A673 (cell line): ENCODE data around the gene MAT2A. TPM values are rescaled to one million over a fixed set of nuclear protein-coding genes. Genes with fewer than 3 reads are reported as not detected.
"Not testable (repeated sequence)": the region's sequence is repeated elsewhere in the genome, so short reads cannot be mapped to it uniquely, and the experiment has no call there.

ENCODE experiments used
- BruUV-seq: library from RNA; stranded (reverse); fragments of 400-500 nt; replicated peaks from 2 replicates; lab custom pipeline; 2021; lab: Mats Ljungman, UMichigan
- CTCF ChIA-PET: fragments of 300-600 bp; sonication (Branson Sonifier 250); formaldehyde crosslinking; loops from one replicate; lab custom pipeline; 2022; ENCODE audit warnings: antibody characterized with exemption; lab: Charles Lee
- POLR2A ChIA-PET: fragments of 300-600 bp; sonication (Branson Sonifier 250); formaldehyde crosslinking; loops from one replicate; lab custom pipeline; 2022; ENCODE audit warnings: antibody characterized with exemption; ENCODE audit not compliant: low non-redundant PET; lab: Charles Lee
- DNase-seq: peaks from one replicate; pipeline ENCODE4 v3.0.0-alpha.2; 2015; ENCODE audit warnings: low spot score
- H3K27ac ChIP-seq: fragments of 200-600 bp; sonication (generic); 2 replicates; pipeline ENCODE4 v1.5.1; 2016; ENCODE audit warnings: mixed run types, low read depth, mild to moderate bottlenecking, mixed read lengths, antibody characterized with exemption, low read length; ENCODE audit not compliant: poor library complexity, severe bottlenecking
- H3K27me3 ChIP-seq: fragments of 200-600 bp; sonication (generic); replicated peaks from 2 replicates; pipeline ENCODE4 v1.6.1; 2017; ENCODE audit warnings: mixed run types, low read depth, mild to moderate bottlenecking, mixed read lengths, antibody characterized with exemption, low read length; ENCODE audit not compliant: insufficient read depth, poor library complexity
- H3K36me3 ChIP-seq: fragments of 200-600 bp; sonication (generic); 2 replicates; pipeline ENCODE4 v1.6.1; 2016; ENCODE audit warnings: mixed run types, mild to moderate bottlenecking, mixed read lengths, antibody characterized with exemption, low read length; ENCODE audit not compliant: insufficient read depth, poor library complexity, severe bottlenecking
- H3K4me1 ChIP-seq: fragments of 200-600 bp; sonication (generic); 2 replicates; pipeline ENCODE4 v1.6.1; 2017; ENCODE audit warnings: mixed run types, mild to moderate bottlenecking, mixed read lengths, antibody characterized with exemption, low read length; ENCODE audit not compliant: insufficient read depth, poor library complexity, severe bottlenecking
- H3K4me3 ChIP-seq: fragments of 200-600 bp; sonication (generic); 2 replicates; pipeline ENCODE4 v1.5.1; 2016; ENCODE audit warnings: low read depth, mixed run types, mild to moderate bottlenecking, mixed read lengths, low read length; ENCODE audit not compliant: poor library complexity, severe bottlenecking
- H3K9me3 ChIP-seq: fragments of 200-600 bp; sonication (generic); 2 replicates; pipeline ENCODE4 v1.6.1; 2016; ENCODE audit warnings: mixed run types, low read depth, mild to moderate bottlenecking, mixed read lengths, antibody characterized with exemption, low read length; ENCODE audit not compliant: poor library complexity, severe bottlenecking
- CTCF ChIP-seq: fragments of 300-800, 200-600 bp; sonication (generic); conservative IDR thresholded peaks from 2 replicates; pipeline ENCODE4 v1.5.1; 2017; ENCODE audit warnings: low read depth, mild to moderate bottlenecking, antibody characterized with exemption, low read length, moderate library complexity, mixed read lengths
- EZH2 ChIP-seq: fragments of 200-600 bp; sonication (generic); IDR thresholded peaks from 2 replicates; pipeline ENCODE4 v1.6.1; 2017; ENCODE audit warnings: borderline replicate concordance, low read depth, mild to moderate bottlenecking, mixed read lengths, antibody characterized with exemption, low read length; ENCODE audit not compliant: poor library complexity, severe bottlenecking
- intact Hi-C: fragments of 100-400 bp; cut with micrococcal nuclease; formaldehyde crosslinking; loops from one replicate; pipeline ENCODE4 v1.10.0; 2022; ENCODE audit not compliant: unreplicated experiment
- total RNA-seq: library from RNA; stranded (reverse); gene quantifications from 2 replicates; pipeline ENCODE4 v1.2.3, GENCODE V29; 2021

Gene MAT2A
- total RNA-seq, 1 experiment from 2014 or later, result 408 TPM

- H3K27ac ChIP-seq, result no peak overlapping the region
Measured at GRCh38 chr2:85591563-85591962, 52.6 kb downstream of the MAT2A start.

GRCh38 chr2:85592299-85592698 lies 53.3 kb downstream of the MAT2A start:
- H3K4me1 ChIP-seq, result peaks cover 15% of the 10 kb centered on the region
- DNase-seq, H3K9me3 ChIP-seq, BruUV-seq, H3K27ac ChIP-seq, H3K4me3 ChIP-seq, H3K27me3 ChIP-seq, CTCF ChIA-PET, H3K36me3 ChIP-seq, intact Hi-C loops: not testable (repeated sequence)
- POLR2A ChIA-PET, result interaction anchor here (0.5 kb wide), 1 partner anchor 570 kb away, joined by 6 read pairs; no protein-coding TSS in a partner anchor

More at GRCh38 chr2:85591563-85591962, 52.6 kb downstream of the MAT2A start:
- DNase-seq, result no peak
- Histone ChIP-seq H3K4me1 (peaks cover 16% of the 10 kb centered on the region), H3K36me3 (no peaks in the 10 kb centered on the region), H3K4me3 (no peak overlapping the region), H3K27me3 (no peaks in the 10 kb centered on the region), H3K9me3 (no peaks in the 10 kb centered on the region)
- CTCF ChIA-PET, result no interaction called here
- BruUV-seq, result no TSS peak
- POLR2A ChIA-PET, result no interaction called here
- intact Hi-C loops, result no loop called here
- TF ChIP-seq EZH2 (no peak), CTCF (no peak)

- Histone ChIP-seq H3K4me3 (no peak overlapping the region), H3K9me3 (no peaks in the 10 kb centered on the region), H3K27ac (no peak overlapping the region), H3K36me3 (peaks cover 11% of the 10 kb centered on the region), H3K4me1 (peaks cover 8% of the 10 kb centered on the region), H3K27me3 (no peaks in the 10 kb centered on the region)
- CTCF ChIA-PET, result interaction anchor here (0.6 kb wide), 1 partner anchor 291 kb away, joined by 4 read pairs; no protein-coding TSS in a partner anchor
- intact Hi-C loops, result no loop called here
- TF ChIP-seq CTCF (no peak), EZH2 (no peak)
- no TSS peak for BruUV-seq
- POLR2A ChIA-PET, result no interaction called here
- DNase-seq, result no peak
Measured at GRCh38 chr2:85593023-85593422, 54.1 kb downstream of the MAT2A start.

Other genes starting within 250 kb of the MAT2A start
- 48.8 and 56.0 TPM in 2 replicates for gene TGOLN2, start 211.2 kb upstream of the MAT2A start, total RNA-seq
- 28.4 and 30.4 TPM in 2 replicates for gene RETSAT, start 184.6 kb upstream of the MAT2A start, total RNA-seq
- gene ELMOD3, start 184.4 kb upstream of the MAT2A start, total RNA-seq, result 13.0 and 16.4 TPM in 2 replicates
- 152 and 156 TPM in 2 replicates for gene CAPG, start 128.8 kb upstream of the MAT2A start, total RNA-seq
- gene SH2D6, start 120.5 kb upstream of the MAT2A start, total RNA-seq, result 0.52 and 1.1 TPM in 2 replicates
- 60.5 and 61.8 TPM in 2 replicates for gene GGCX, start 22.3 kb downstream of the MAT2A start, total RNA-seq
- gene VAMP8, start 38.4 kb downstream of the MAT2A start, total RNA-seq, result not detected in 2 replicates
- 2.1 and 3.8 TPM in 2 replicates for gene VAMP5, start 45.3 kb downstream of the MAT2A start, total RNA-seq
- gene RNF181, start 56.6 kb downstream of the MAT2A start, total RNA-seq, result 78.5 and 99.1 TPM in 2 replicates
- gene TMEM150A, start 63.5 kb downstream of the MAT2A start, total RNA-seq, result 6.4 and 6.6 TPM in 2 replicates
- 46.4 and 48.6 TPM in 2 replicates for gene C2orf68, start 72.9 kb downstream of the MAT2A start, total RNA-seq
- gene USP39, start 77.0 kb downstream of the MAT2A start, total RNA-seq, result 99.1 and 101 TPM in 2 replicates
- gene SFTPB, start 129.0 kb downstream of the MAT2A start, total RNA-seq, result not detected in 2 replicates
- not detected in 2 replicates for gene GNLY, start 155.2 kb downstream of the MAT2A start, total RNA-seq
- 4.3 and 4.6 TPM in 2 replicates for gene ATOH8, start 214.8 kb downstream of the MAT2A start, total RNA-seq